ENCODE measurements around the gene SLC7A14. TPM values are rescaled to one million over a fixed set of nuclear protein-coding genes. Genes with fewer than 3 reads are reported as not detected.

Gene SLC7A14
- total and polyA plus RNA-seq, 2 of the 13 experiments (the other 11 are each of a cell fraction or from before 2014, with no cell fraction given), result not detected

DNA sequence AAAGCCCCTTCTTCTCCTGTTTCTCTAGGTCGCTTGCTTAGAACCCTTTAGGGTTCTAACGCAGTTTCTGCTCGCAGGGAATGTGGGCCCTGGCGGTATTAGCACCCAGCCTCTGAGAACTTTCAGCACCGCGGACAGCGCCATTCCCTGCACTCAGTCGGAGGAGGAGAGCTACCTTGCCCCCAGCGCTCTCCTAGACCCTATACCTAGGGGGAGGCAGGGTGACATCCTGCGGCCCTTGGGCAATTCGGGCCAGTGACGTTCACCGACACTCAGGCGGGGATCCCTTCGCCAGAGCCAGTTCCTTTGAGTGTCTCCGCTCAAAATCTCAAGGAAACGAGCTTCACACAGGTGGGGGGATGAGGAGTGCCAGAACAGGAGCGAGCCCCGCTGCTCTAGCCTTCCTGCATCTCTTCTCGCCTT lies 1.3 kb downstream of the SLC7A14 start (continued):
- TF ChIP-seq, protein P1, sequence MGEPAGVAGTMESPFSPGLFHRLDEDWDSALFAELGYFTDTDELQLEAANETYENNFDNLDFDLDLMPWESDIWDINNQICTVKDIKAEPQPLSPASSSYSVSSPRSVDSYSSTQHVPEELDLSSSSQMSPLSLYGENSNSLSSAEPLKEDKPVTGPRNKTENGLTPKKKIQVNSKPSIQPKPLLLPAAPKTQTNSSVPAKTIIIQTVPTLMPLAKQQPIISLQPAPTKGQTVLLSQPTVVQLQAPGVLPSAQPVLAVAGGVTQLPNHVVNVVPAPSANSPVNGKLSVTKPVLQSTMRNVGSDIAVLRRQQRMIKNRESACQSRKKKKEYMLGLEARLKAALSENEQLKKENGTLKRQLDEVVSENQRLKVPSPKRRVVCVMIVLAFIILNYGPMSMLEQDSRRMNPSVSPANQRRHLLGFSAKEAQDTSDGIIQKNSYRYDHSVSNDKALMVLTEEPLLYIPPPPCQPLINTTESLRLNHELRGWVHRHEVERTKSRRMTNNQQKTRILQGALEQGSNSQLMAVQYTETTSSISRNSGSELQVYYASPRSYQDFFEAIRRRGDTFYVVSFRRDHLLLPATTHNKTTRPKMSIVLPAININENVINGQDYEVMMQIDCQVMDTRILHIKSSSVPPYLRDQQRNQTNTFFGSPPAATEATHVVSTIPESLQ (CRISPR knock-in tag; conservative IDR thresholded peaks at IDR 0.05), result peak; percentile 94
- TF ChIP-seq RORA (CRISPR knock-in tag; IDR thresholded peaks at IDR 0.05) (no peak), KLF13 (CRISPR knock-in tag; IDR thresholded peaks at IDR 0.05) (no peak), ZNF383 (CRISPR knock-in tag; IDR thresholded peaks at IDR 0.05; ENCODE audit: borderline replicate concordance) (no peak), ZNF674 (CRISPR knock-in tag; IDR thresholded peaks at IDR 0.05; ENCODE audit: low read depth) (no peak), KDM4B (CRISPR knock-in tag; IDR thresholded peaks at IDR 0.05) (peak; percentile 57; the same call in 1 of the 2 replicates), CENPX (CRISPR knock-in tag; IDR thresholded peaks at IDR 0.05) (no peak), ZFP37 (CRISPR knock-in tag; IDR thresholded peaks at IDR 0.05; ENCODE audit: borderline replicate concordance) (peak; percentile 95; the same call in 1 of the 2 replicates), ZNF713 (CRISPR knock-in tag; IDR thresholded peaks at IDR 0.05) (no peak), PPARG (CRISPR knock-in tag; conservative IDR thresholded peaks at IDR 0.05) (0 out of 2 replicates have a peak, but pooled peaks have one; percentile 30), MATR3 (CRISPR knock-in tag; IDR thresholded peaks at IDR 0.05) (no peak), ZSCAN31 (CRISPR knock-in tag; IDR thresholded peaks at IDR 0.05; ENCODE audit: low read depth) (0 out of 2 replicates have a peak, but pooled peaks have one; percentile 53), ZNF124 (CRISPR knock-in tag; IDR thresholded peaks at IDR 0.05) (0 out of 2 replicates have a peak, but pooled peaks have one; percentile 52), HES4 (CRISPR knock-in tag; IDR thresholded peaks at IDR 0.05; ENCODE audit: borderline replicate concordance) (peak; percentile 85)
- TF ChIP-seq, protein P2, sequence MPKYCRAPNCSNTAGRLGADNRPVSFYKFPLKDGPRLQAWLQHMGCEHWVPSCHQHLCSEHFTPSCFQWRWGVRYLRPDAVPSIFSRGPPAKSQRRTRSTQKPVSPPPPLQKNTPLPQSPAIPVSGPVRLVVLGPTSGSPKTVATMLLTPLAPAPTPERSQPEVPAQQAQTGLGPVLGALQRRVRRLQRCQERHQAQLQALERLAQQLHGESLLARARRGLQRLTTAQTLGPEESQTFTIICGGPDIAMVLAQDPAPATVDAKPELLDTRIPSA (CRISPR knock-in tag; IDR thresholded peaks at IDR 0.05; ENCODE audit: borderline replicate concordance), result no peak
- TF ChIP-seq, protein P3, sequence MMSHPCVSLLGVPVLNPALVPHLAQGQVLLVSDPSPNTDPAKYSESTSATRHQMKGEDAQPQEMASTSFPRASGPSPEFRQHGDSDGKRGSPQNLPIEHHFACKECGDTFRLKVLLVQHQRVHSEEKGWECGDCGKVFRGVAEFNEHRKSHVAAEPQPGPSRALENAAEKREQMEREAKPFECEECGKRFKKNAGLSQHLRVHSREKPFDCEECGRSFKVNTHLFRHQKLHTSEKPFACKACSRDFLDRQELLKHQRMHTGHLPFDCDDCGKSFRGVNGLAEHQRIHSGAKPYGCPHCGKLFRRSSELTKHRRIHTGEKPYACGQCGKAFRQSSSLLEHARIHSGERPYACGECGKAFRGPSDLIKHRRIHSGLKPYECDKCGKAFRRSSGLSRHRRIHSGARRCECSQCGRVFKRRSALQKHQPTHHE (CRISPR knock-in tag; IDR thresholded peaks at IDR 0.05; ENCODE audit: borderline replicate concordance), result no peak
- TF ChIP-seq, protein P4, sequence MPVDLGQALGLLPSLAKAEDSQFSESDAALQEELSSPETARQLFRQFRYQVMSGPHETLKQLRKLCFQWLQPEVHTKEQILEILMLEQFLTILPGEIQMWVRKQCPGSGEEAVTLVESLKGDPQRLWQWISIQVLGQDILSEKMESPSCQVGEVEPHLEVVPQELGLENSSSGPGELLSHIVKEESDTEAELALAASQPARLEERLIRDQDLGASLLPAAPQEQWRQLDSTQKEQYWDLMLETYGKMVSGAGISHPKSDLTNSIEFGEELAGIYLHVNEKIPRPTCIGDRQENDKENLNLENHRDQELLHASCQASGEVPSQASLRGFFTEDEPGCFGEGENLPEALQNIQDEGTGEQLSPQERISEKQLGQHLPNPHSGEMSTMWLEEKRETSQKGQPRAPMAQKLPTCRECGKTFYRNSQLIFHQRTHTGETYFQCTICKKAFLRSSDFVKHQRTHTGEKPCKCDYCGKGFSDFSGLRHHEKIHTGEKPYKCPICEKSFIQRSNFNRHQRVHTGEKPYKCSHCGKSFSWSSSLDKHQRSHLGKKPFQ (CRISPR knock-in tag; IDR thresholded peaks at IDR 0.05; ENCODE audit: insufficient replicate concordance), result peak; percentile 27
- TF ChIP-seq, protein P5, sequence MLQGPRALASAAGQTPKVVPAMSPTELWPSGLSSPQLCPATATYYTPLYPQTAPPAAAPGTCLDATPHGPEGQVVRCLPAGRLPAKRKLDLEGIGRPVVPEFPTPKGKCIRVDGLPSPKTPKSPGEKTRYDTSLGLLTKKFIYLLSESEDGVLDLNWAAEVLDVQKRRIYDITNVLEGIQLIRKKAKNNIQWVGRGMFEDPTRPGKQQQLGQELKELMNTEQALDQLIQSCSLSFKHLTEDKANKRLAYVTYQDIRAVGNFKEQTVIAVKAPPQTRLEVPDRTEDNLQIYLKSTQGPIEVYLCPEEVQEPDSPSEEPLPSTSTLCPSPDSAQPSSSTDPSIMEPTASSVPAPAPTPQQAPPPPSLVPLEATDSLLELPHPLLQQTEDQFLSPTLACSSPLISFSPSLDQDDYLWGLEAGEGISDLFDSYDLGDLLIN (CRISPR knock-in tag; IDR thresholded peaks at IDR 0.05; ENCODE audit: borderline replicate concordance), result peak; percentile 44; the same call in 1 of the 2 replicates
- TF ChIP-seq, protein P6, sequence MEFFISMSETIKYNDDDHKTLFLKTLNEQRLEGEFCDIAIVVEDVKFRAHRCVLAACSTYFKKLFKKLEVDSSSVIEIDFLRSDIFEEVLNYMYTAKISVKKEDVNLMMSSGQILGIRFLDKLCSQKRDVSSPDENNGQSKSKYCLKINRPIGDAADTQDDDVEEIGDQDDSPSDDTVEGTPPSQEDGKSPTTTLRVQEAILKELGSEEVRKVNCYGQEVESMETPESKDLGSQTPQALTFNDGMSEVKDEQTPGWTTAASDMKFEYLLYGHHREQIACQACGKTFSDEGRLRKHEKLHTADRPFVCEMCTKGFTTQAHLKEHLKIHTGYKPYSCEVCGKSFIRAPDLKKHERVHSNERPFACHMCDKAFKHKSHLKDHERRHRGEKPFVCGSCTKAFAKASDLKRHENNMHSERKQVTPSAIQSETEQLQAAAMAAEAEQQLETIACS (CRISPR knock-in tag; IDR thresholded peaks at IDR 0.05), result no peak
- TF ChIP-seq, protein P7, sequence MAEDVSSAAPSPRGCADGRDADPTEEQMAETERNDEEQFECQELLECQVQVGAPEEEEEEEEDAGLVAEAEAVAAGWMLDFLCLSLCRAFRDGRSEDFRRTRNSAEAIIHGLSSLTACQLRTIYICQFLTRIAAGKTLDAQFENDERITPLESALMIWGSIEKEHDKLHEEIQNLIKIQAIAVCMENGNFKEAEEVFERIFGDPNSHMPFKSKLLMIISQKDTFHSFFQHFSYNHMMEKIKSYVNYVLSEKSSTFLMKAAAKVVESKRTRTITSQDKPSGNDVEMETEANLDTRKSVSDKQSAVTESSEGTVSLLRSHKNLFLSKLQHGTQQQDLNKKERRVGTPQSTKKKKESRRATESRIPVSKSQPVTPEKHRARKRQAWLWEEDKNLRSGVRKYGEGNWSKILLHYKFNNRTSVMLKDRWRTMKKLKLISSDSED (CRISPR knock-in tag; IDR thresholded peaks at IDR 0.05), result no peak
